Stimulated activated CD4-positive, alpha-beta T cell treated with anti-CD3 and anti-CD28 coated beads, Interleukin-2, amount 100 ng/mL, for 24 hours (primary cell): ENCODE data around the gene TYMP.

ENCODE experiments used
- DNase-seq, 2 donors: peaks; one replicate each; pipeline ENCODE4 v3.0.0-alpha.2; 2020

Gene TYMP, protein sequence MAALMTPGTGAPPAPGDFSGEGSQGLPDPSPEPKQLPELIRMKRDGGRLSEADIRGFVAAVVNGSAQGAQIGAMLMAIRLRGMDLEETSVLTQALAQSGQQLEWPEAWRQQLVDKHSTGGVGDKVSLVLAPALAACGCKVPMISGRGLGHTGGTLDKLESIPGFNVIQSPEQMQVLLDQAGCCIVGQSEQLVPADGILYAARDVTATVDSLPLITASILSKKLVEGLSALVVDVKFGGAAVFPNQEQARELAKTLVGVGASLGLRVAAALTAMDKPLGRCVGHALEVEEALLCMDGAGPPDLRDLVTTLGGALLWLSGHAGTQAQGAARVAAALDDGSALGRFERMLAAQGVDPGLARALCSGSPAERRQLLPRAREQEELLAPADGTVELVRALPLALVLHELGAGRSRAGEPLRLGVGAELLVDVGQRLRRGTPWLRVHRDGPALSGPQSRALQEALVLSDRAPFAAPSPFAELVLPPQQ

DNA sequence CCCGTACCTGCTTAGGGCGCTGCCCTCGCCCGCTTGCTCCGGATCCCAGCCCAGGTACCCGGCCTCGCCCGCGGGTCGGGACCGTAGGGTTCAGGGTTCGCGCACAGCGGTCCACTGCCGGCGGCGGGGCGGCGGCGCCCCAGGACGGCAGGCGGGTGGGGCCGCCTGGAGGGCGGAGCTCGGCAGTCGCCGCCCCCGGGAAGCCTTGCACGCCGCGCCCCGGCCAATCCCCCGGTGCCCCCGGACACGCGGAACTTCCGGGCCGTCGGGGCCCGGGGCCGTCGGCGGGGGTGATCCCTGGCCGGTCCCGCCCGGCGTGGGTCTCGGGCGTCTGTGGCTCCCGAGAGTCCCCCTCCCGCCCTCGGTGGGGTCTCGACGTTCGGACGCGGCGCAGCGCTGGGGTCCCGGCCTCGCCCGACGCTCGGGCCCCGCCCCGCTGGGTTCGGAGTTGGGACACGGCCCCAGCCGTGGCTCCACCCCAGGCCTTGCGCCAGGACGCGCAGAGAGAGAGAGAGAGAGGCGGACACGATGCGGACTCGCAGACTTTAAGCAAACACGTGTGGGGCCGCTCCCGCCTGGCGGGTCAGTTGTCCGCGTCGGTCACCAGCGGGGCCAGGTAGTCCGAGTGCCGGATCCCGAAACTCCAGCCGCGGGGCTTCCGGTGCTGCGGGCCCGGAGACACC, at the start of gene TYMP:
Gene TYMP (minus strand): TSS at position 116 of the 683 bp plus-strand sequence. CDS start 303 bp downstream, outside the sequence.
- peak; percentile 73 to 81 for DNase-seq

DNA sequence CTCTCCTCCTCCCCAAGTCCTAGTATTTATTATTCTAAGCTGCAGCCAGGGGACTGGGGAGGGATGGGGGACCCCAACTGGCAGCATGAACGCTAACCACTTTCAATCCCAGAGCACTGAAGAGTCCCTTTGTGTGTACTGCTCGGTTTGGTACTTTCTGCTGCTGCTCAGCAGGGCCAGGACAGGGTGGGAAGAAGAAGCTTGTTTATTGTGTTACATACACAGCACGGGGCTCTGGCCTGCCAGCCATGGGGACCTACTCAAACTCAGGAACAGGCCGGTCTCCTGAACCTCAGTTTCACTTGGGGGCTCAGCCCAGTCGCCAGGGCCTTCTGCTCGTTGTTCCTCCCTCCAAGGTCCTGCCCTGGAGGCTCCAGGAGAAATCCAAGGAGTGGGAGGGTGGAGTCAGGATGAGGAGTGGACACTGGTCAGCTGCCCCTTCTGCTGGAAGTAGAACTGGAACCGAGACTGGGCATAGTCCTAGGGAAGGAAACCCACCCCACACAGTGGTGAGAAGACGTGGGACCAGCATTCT, 49.0 kb upstream of the TYMP start:
- no peak for DNase-seq

DNA sequence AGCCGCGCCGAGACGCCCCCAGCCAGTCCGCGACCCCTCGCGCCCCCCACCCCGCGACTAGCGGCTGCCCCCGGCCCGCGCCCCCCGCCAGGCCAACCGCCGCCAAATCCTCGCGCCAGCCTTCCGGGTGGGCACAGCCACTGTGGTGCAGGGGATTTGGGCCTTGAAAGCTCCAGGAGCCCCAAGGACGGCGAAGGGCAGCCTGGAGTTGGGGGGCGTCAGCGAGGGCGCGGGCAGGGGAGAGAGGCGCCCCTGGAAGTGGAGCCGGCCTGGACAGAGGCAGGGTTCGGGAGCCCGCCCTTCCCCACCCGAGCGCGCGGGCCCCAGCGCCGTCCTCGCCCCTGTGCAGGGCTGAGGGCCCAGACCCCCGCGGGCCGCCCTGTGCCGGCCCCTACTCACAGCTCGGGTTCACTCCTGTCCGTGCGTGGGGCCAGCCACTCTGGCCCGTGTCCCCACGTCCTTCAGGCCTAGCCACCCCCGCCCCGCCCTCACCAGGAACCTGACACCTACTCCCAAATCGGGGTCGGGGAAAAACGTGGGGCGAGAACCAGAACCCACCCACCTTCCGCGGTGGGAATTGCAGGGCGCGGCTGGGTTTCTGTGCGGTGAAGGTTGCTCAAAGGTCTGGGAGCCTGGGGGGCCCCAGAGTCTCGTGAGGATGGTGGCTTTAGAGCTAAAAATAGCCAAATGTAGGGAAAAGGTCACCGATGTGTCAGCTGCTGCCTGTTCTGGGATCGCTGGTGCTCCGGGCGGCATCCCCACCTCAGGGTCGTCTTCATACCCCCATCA, 48.4 kb upstream of the TYMP start, which contains the start of gene CPT1B:
Gene CPT1B (minus strand): TSS at position 441 of the 789 bp plus-strand sequence. CDS start 512 bp downstream, outside the sequence.
- DNase-seq = no peak

GRCh38 chr22:50577697-50577986, 47.8 kb upstream of the TYMP start:
- DNase-seq = no peak

- DNase-seq = no peak
Observed at GRCh38 chr22:50576806-50577696, 47.2 kb upstream of the TYMP start.

- no peak for DNase-seq
Observed at GRCh38 chr22:50576070-50576469, 46.3 kb upstream of the TYMP start.

DNA sequence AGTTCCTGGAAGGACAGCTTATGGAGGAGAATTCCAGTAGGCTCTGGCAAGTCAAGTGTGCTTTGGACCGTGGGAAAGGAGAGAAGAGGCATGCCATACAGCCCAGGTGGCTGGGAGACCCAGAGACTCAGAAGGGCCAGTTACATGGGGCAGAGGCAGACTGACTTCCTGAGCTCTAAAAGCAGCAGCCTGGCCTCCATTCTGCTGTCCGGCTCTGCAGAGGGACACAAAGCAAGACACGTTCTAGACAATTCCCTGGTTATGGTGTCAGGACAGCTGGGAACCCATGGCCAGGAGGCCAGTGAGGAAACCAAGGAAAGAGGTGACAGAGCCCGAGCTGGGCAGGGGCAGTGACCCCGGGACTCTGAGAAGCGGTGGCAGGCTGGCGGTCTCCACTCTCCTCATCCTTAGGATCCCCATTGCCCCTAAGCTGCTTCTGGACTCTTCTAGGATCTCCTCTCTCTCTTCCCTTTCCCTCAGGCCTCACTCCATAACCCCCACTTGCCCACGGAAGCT, 45.7 kb upstream of the TYMP start:
- DNase-seq = no peak

DNA sequence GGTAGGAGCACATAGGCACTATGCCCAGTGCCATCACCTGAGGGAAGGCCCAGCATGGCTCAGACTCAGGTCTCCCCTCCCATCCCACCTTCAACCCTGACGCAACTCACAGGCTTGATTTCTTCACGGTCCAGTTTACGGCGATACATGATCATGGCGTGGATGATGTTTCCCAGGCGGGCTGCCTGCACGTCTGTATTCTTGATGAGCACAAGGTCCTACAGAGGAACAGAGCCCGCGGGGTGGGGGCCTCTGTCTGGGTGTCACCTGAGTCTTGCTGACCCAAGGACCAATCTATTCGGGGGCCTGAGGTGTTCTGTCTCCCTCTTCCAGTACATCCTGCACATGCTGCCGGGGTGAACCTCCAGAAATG, 44.6 kb upstream of the TYMP start:
- DNase-seq = no peak

DNA sequence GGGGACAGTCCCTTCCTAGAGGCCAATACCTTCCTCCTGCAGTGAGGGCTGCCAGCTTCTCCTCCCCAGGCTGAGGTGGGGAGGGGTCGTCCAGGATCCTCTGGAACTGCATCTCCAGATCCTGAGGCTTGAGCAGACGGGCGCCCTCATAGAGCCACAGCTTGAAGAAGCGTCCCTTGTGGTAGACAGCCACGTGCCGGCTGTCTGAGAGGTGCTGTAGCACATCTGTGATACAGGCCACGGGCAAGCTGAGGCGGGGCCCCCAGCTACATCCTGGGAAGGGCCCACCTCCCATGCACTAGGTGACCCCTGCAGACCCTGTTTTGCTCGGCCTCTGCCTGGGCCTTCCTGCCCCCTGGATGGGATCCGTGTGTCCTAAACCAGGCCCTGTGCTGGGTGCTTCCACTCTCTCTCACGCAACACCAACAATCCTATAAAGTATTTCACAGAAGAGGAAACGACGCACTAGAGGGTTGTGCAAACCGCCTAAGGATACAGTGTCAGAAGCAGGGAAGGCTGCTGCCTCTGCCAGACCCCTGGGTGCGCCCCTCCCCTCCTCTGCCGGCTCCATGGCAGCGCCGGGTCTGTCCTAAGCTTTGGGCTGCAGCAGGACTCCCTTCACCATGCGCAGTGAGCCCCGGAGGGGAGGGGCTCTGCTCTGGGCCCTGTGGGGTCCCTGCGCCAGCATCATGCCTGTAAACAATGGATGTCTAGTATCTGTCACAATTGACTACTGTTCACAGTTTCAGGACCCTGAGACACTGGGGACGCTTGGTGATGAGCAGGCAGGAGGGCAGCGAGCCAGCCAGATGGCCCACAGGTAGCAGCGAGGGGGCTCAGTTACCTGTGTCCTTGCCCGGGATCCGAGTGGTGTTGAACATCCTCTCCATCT, 43.9 kb upstream of the TYMP start:
- DNase-seq = no peak

DNA sequence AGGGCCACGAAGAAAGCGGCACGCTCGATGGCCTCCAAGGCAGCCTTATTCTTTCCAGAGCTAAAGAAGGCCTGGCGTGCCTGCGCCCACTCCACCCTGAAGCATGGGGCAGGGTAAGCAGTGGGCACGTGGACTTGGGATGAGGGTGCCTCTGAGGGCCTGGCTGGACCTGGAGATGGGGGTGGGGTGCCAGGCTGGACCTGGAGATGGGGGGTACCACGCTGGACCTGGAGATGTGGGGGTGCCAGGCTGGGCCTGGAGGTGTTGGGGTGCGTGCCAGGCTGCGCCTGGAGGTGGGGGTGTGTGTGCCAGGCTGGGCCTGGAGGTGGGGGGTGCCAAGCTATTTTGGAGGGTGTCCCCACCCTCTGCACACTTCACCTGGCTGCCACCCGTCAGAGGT, 43.2 kb upstream of the TYMP start:
- no peak for DNase-seq

- DNase-seq = no peak
Observed at GRCh38 chr22:50571264-50572175, 41.7 kb upstream of the TYMP start.

GRCh38 chr22:50570861-50571260, 41.0 kb upstream of the TYMP start:
- DNase-seq = no peak

- DNase-seq = no peak
Observed at GRCh38 chr22:50569896-50570535, 40.2 kb upstream of the TYMP start.

- no peak for DNase-seq
Observed at GRCh38 chr22:50569041-50569459, 39.2 kb upstream of the TYMP start.

DNA sequence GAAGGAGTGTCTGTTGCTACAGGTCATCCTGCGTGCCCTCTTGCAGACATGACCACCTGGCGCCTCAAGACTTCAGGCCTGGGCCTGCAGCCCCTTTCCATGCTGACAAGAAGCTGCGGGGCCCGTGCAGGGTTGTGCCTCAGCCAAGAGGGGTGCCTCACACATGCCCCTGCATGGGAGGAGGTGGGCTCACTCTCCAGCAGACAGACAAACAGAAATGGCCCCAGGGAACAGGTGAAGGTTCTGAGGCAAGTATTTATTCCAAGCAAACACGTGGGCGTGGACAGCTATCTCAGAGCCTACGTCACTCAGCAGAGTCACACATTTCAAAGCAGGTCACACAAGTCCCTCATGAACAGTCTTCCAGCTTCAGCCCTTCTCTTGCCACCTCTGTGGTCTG, 38.8 kb upstream of the TYMP start:
- no peak for DNase-seq

GRCh38 chr22:50567721-50568252, 38.0 kb upstream of the TYMP start:
- no peak for DNase-seq

DNA sequence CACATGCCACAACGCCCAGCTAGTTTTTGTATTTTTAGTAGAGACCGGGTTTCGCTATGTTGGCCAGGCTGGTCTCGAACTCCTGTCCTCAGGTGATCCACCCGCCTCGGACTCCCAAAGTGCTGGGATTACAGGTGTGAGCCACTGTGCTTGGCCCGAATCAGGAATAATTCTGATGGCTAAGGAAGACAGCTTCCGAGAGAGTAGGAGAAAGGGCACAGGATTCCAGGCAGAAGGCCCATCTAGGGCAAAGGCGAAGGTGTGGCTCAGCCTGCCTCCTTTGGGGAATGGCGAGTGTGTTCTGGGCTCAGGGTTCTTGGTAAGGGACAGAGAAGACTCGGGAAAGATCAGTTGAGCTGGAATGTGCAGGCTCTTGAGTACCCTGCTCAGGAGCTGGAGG, 34.5 kb upstream of the TYMP start:
- no peak for DNase-seq

DNA sequence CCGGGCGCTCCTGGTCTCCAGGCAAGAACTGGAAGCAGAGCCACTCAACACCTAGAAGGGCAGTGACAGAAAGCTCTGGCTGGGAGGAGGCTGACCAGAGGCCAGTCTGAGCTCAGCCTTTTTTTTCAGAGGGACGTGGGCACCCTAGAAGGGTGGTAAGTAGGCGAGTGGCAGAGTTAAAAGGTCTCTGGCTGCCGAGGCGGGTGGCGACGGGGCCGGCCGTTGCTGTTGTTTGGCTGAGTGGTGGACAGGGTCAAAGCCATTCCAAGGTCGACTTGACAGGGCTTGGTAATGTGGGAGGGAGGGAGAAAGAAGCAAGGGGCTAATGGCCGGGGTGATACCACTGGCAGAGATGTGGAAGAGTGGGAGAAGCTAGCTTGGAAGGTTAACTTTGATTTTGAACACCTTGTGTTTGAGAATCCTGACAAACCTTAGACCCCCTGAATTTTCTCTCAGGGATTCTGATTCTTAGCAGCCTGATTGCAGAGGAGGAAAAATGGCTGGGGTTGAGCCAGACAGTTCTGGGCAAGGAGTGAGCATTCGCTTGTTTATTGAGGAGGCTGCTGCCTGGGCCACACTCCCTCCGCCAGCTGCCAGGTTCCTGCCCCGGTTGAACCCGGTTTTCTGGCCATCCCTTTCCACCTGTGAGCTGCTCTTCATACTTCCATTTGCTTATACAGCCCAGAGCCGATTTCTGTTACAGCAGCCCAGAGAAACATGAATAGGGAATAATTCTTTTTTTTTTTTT, 33.8 kb upstream of the TYMP start:
- no peak for DNase-seq
